ENCODE results near the gene LOXL1.

LOXL1 gene

DNA sequence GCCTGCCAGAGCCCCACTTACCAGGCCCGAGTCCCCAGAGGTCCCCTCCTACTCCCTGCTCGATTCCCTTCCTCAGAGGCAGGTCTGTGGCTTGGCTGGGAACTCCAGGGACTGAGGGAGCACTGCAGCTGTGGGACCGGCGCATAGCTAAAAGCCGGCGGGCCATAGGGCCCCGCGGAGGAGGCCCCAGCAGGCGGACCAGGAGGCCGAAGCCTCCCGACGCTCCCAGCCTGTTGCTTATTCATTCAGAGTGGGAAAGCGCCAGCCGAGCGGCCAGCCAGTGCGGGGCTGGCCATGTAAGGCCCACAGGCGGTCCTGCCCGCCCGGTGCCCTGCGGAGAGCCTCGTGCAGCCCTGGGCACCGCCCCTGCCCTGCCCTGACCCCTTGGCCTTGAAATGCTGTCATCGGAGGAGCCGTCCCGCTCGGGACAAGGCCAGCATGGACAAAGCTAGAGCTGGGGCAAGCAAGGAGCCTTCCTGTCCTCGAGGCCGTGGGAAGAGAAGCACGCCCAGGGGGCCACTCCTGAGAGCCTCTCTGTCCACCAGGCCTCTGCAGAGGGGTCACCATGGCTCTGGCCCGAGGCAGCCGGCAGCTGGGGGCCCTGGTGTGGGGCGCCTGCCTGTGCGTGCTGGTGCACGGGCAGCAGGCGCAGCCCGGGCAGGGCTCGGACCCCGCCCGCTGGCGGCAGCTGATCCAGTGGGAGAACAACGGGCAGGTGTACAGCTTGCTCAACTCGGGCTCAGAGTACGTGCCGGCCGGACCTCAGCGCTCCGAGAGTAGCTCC, at the start of gene LOXL1:
LOXL1 (plus strand) TSS at position 244 of the 784 bp plus-strand sequence; CDS start at position 566, 322 bp downstream.
- Histone ChIP-seq H3K9me3 (ENCODE audit: severe bottlenecking) (no peaks in the 10 kb centered on the region), H3K36me3 (ENCODE audit: low read depth) (no peaks in the 10 kb centered on the region), H3K4me3 (ENCODE audit: severe bottlenecking) (peak within 1 kb of the TSS; percentile 47), H3K27ac (ENCODE audit: poor library complexity, severe bottlenecking) (peak within 1 kb of the TSS; percentile 70), H3K4me1 (ENCODE audit: insufficient read depth, poor library complexity, severe bottlenecking) (peaks cover 20% of the 10 kb centered on the region), H3K27me3 (ENCODE audit: insufficient read depth, poor library complexity, severe bottlenecking) (no peaks in the 10 kb centered on the region)
- DNase-seq (ENCODE audit: low spot score) (no peak), ATAC-seq (ENCODE audit: low read depth) (peak; percentile 73)
- TF ChIP-seq CTCF (IDR thresholded peaks at IDR 0.05; ENCODE audit: poor library complexity, severe bottlenecking): no peak

DNA sequence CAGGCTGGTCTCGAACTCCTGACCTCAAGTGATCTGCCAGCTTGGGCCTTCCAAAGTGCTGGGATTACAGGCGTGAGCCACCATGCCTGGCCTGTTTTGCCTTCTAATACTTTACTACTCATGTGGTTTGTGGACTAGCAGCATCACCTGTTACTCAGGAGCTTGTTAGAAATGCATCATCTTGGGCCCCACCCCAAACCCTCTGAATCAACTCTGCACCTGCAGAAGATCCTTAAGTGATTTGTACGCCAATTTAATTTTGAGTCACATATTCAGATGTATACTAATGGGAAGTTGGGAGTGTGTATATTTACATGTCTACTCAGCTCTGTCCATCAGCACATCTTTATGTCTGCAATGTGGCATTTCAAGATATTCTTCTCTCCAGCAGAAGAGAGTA, 46.8 kb upstream of the LOXL1 start:
- H3K36me3 ChIP-seq (ENCODE audit: low read depth): no peaks in the 10 kb centered on the region
- no peaks in the 10 kb centered on the region for H3K27me3 ChIP-seq (ENCODE audit: insufficient read depth, poor library complexity, severe bottlenecking)
- DNase-seq (ENCODE audit: low spot score) (no peak), ATAC-seq (ENCODE audit: low read depth) (peak; percentile 52; the same call in 2 of the 3 replicates)
- H3K9me3 ChIP-seq (ENCODE audit: severe bottlenecking): no peaks in the 10 kb centered on the region
- H3K4me3 ChIP-seq (ENCODE audit: severe bottlenecking): no peak overlapping the region
- H3K27ac ChIP-seq (ENCODE audit: poor library complexity, severe bottlenecking): no peak overlapping the region
- TF ChIP-seq CTCF (IDR thresholded peaks at IDR 0.05; ENCODE audit: poor library complexity, severe bottlenecking): no peak
- no peaks in the 10 kb centered on the region for H3K4me1 ChIP-seq (ENCODE audit: insufficient read depth, poor library complexity, severe bottlenecking)

DNA sequence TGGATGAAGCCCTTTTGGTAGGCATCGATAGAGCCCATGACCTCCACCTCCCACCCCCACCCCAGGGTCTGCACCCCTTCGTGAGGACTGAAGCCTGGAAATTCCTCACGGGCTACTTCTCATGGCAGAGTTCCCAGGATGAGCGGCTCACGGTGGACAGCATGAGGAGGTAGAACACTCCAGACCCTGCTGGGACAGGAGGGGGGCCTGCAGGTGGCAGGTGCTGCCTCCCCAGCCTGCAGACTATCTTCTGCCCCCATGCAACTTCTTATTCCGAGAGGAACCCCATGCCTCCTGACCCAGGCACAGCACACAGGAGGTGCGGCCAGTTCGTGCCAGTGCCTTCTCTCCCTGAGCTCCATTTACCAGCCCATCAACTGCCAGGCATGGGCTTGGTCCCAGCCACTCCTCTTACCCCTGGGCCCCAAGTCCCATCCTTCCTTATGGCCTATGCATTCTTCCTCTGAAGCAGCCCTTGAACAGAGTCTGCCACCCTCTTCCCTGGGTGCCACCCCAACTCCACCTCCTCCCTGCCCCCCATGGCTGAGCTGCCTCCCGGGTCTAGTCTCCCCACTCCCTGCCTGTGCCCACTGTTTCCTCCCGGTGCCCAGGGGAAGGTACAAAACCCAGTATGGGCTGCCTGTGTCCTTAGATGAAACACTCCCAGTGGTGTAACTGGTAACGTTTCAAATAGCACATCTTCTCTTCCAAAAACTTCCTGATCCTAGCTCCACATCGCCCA, 44.5 kb upstream of the LOXL1 start:
- no peaks in the 10 kb centered on the region for H3K36me3 ChIP-seq (ENCODE audit: low read depth)
- ATAC-seq (ENCODE audit: low read depth) (no peak), DNase-seq (ENCODE audit: low spot score) (peak; percentile 56)
- H3K4me3 ChIP-seq (ENCODE audit: severe bottlenecking): no peak overlapping the region
- no peak overlapping the region for H3K27ac ChIP-seq (ENCODE audit: poor library complexity, severe bottlenecking)
- no peak for TF ChIP-seq CTCF (IDR thresholded peaks at IDR 0.05; ENCODE audit: poor library complexity, severe bottlenecking)
- H3K27me3 ChIP-seq (ENCODE audit: insufficient read depth, poor library complexity, severe bottlenecking): no peaks in the 10 kb centered on the region
- no peaks in the 10 kb centered on the region for H3K4me1 ChIP-seq (ENCODE audit: insufficient read depth, poor library complexity, severe bottlenecking)
- no peaks in the 10 kb centered on the region for H3K9me3 ChIP-seq (ENCODE audit: severe bottlenecking)

GRCh38 chr15:73882761-73883419, 43.4 kb upstream of the LOXL1 start:
- H3K27me3 ChIP-seq (ENCODE audit: insufficient read depth, poor library complexity, severe bottlenecking): no peaks in the 10 kb centered on the region
- no peak for TF ChIP-seq CTCF (IDR thresholded peaks at IDR 0.05; ENCODE audit: poor library complexity, severe bottlenecking)

More at GRCh38 chr15:73882761-73883419, 43.4 kb upstream of the LOXL1 start:
- Histone ChIP-seq H3K9me3 (ENCODE audit: severe bottlenecking) (no peaks in the 10 kb centered on the region), H3K4me3 (ENCODE audit: severe bottlenecking) (no peak overlapping the region), H3K4me1 (ENCODE audit: insufficient read depth, poor library complexity, severe bottlenecking) (no peaks in the 10 kb centered on the region), H3K36me3 (ENCODE audit: low read depth) (no peaks in the 10 kb centered on the region), H3K27ac (ENCODE audit: poor library complexity, severe bottlenecking) (no peak overlapping the region)
- DNase-seq (ENCODE audit: low spot score) (peak; percentile 62), ATAC-seq (ENCODE audit: low read depth) (peak; percentile 33; the same call in 1 of the 3 replicates)

All from RWPE2 (cell line).